ENCODE measurements around the gene HELB.

Gene HELB

DNA sequence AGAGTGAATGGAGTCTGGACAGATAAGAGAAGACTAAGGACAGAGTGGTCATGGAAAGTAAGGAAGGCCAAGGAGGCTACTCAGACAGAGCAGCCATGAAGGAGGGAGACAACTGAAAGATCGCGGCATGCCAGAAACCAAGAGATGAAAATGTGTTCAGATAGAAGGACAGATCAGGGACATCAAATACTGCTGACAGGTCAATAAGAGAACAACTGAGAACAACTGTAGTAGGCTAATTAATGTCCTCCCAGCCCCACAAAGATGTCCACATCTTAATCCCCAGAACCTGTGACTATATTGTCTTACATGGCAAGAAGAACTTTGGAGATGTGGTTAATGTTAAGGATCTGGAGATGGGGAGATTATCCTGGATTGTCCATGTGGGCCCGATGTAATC is 15.0 kb upstream of the HELB start:
- TF ChIP-seq GATA3 (IDR thresholded peaks at IDR 0.05; ENCODE audit: low read depth, low read length) (no peak), GATA2 (IDR thresholded peaks at IDR 0.05; ENCODE audit: low read depth, low read length) (no peak)

DNA sequence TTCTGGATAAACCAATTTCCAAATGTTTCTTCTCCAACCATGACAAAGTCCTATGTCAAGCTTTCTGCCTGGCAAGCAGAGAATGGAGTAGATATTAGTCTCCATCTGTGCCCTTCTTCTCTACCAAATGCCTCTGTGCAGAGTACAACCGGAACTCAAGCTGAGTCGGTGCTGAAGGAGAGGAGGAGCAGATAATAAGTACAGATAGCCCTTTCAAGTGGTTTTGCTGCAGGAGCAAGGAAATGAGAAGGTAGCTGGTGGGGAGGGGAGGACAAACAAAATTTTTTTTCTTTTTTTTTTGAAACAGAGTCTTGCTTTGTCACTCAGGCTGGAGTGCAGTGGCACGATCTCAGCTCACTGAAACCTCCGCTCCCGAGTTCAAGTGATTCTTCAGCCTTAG is 14.2 kb upstream of the HELB start:
- TF ChIP-seq GATA3 (IDR thresholded peaks at IDR 0.05; ENCODE audit: low read depth, low read length), result no peak

DNA sequence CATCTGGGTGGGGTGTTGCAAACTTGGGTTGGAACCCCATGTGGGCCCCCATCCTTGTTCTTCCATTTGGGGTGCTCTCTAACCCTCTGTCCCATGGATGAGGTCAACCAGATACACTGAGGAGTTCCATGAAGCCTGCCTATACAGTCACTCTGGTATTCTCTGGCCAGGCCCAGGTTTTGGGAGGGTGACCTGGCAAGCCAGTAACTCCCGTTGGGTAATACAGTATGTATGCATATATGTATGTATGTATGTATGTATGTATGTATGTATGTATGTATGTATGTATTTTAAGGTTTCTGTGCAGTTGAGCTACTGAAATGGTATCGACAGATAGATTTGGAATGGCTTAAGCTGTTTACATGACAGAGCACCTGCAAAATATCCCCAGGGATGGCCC is 12.8 kb upstream of the HELB start:
- TF ChIP-seq GATA2 (IDR thresholded peaks at IDR 0.05; ENCODE audit: low read depth, low read length) (no peak), GATA3 (IDR thresholded peaks at IDR 0.05; ENCODE audit: low read depth, low read length) (no peak)

DNA sequence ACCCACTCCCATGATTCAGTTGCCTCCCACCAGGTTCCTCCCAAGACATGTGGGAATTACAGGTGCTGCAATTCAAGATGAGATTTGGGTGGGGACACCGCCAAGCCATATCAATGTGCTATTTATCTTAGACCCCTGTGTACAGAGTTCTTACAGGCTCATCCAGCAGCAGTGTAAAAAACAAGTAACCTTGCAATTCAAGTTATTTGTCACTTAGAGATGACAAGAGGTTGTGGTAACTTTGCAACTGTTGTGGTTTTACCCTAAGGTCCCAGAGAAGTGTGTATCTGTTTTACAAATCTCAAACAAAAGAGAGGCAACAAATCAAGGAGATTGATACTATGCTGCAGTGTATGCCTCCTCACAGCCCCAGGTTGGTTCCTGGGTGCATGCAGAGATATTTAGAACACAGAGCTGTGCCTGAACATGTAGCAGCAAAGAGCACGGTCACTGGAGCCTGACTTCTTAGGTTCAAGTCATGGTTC is 11.5 kb upstream of the HELB start:
- TF ChIP-seq GATA3 (IDR thresholded peaks at IDR 0.05; ENCODE audit: low read depth, low read length) (no peak), GATA2 (IDR thresholded peaks at IDR 0.05; ENCODE audit: low read depth, low read length) (no peak)

DNA sequence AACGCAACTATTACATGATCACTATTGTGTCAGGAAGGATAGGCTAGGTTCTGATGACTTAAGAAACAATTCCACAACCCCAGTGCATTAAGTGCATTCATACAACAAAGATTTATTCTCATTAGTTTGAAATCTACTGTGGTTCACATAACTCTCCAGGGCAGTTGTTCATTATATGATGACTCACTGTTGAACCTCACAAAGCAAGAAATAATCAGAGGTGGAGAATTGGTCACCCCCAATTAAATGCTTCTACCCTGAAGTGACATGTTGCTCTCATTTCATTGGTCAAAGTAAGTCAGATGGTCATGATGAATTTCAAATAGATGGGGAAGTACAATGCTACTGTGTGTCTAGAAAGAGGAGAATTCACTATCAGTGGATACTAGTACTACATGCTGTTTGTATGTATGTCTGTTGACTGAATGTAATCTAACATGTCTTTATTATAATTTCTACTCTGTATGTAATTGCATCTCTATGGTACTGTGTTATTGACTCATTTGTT is 6.1 kb upstream of the HELB start:
- TF ChIP-seq GATA3 (IDR thresholded peaks at IDR 0.05; ENCODE audit: low read depth, low read length) (no peak), GATA2 (IDR thresholded peaks at IDR 0.05; ENCODE audit: low read depth, low read length) (no peak)

DNA sequence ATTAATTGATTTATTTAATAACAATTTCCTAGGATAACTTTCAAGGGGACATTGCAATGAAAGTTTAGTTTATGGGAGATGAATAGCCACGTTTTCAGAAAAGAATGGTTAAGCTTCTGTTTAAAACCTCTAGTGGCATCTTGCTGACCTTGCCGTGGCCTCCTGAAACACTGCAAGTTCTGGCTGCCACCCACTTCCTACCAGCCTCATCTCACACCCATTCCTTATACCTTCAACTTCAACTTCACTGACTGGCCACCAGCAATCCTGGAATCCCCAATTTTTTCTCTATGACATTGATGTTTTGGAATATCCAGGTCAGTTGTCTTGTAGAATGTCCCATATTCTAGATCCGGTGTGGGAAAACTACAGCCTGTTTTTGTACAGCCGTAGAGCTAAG is 5.2 kb upstream of the HELB start:
- no peak for TF ChIP-seq GATA2 (IDR thresholded peaks at IDR 0.05; ENCODE audit: low read depth, low read length)
- TF ChIP-seq GATA3 (IDR thresholded peaks at IDR 0.05; ENCODE audit: low read depth, low read length), result no peak

DNA sequence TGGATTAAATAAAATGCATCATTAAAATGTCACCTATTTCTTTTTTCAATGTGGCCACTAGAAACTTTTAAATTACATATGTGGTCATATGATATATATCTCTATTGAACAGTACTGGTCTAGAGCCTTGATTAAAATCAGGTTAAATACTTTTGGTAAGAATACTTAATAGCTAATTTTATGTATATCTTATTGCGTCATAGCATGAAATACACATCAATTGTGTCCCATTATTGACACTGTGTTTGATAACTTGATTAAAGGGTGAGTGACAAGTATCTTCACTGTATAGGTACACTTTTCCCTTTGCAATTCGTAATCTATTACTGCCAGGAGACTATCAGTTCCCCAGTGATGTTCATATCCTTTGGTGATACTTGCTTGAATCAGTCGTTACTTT is 4.4 kb upstream of the HELB start:
- no peak for TF ChIP-seq GATA2 (IDR thresholded peaks at IDR 0.05; ENCODE audit: low read depth, low read length)
- no peak for TF ChIP-seq GATA3 (IDR thresholded peaks at IDR 0.05; ENCODE audit: low read depth, low read length)

DNA sequence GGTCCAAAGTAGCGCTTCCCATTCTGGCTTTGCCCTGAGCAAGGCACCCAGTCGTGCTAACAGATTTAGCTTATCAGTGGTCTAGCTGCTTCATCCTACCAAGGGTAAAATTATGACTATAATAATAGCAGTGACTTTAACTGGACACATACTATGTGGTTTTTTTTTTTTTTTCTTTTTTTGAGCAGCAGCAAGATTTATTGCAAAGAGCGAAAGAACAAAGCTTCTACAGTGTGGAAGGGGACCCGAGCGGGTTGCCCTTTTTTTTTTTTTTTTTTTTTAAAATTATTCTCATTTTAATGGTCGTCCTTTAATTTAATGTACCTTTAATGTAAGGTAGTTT is 505 bp downstream of the HELB start:
- TF ChIP-seq GATA2 (IDR thresholded peaks at IDR 0.05; ENCODE audit: low read depth, low read length) (no peak), GATA3 (IDR thresholded peaks at IDR 0.05; ENCODE audit: low read depth, low read length) (no peak)

DNA sequence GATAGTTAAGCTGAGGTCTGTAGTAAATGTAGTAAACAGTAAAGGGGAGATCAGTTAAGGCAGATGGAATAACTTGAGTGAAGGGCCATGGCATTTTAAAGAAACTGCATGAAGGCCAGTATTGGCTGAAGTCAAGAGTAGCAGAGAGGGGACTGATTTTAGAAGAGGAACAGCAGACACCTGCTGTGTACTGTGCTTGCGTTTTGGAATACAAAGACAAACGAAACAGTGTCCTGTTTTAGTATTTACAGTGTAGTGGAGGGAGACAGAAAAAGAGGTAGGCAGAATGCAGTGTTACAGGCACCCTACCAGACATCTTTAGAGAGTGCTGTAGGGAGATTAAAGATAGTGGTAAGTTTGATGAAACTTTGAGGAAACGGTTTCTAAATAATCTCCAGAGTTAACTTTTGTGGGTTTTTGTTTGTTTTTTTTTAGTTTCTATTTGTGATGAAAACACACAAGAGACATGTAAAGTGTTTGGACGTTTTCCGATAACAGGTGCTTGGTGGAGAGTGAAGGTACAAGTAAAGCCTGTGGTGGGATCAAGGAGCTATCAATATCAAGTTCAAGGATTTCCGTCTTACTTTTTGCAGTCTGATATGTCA is 2.1 kb downstream of the HELB start:
- TF ChIP-seq GATA3 (IDR thresholded peaks at IDR 0.05; ENCODE audit: low read depth, low read length) (no peak), GATA2 (IDR thresholded peaks at IDR 0.05; ENCODE audit: low read depth, low read length) (no peak)

DNA sequence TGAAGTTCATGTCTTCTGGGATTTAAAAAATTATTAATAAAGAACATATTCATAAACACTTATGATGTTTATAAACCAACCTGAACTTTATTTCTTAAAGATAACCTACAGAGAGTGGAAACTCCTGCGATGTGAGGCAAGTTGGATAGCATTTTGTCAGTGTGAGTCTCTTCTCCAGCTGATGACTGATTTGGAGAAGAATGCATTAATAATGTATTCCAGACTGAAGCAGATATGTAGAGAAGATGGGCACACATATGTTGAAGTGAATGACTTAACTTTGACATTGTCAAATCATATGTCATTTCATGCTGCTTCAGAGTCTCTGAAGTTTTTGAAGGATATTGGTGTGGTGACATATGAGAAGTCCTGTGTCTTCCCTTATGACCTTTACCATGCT is 7.3 kb downstream of the HELB start:
- TF ChIP-seq GATA3 (IDR thresholded peaks at IDR 0.05; ENCODE audit: low read depth, low read length) (no peak), GATA2 (IDR thresholded peaks at IDR 0.05; ENCODE audit: low read depth, low read length) (no peak)

DNA sequence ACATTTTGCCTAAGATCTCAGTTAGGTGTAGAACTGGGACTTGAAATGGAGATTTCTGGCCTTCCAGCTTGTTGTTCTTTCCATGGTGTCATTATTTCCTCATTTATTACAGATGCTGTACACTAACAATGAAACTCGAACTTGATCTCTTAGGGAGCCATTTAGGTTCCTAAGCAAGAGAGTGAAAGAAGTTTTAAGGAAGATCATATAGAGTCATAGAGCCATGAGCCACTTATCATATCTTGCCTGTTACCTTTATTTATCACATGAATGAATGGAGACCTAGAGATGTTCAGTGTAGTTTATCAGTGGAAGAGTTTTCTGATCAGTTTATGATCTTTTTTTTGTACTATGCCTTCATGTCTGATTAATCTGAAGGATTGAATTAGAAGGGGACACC is 9.9 kb downstream of the HELB start:
- no peak for TF ChIP-seq GATA3 (IDR thresholded peaks at IDR 0.05; ENCODE audit: low read depth, low read length)
- no peak for TF ChIP-seq GATA2 (IDR thresholded peaks at IDR 0.05; ENCODE audit: low read depth, low read length)

DNA sequence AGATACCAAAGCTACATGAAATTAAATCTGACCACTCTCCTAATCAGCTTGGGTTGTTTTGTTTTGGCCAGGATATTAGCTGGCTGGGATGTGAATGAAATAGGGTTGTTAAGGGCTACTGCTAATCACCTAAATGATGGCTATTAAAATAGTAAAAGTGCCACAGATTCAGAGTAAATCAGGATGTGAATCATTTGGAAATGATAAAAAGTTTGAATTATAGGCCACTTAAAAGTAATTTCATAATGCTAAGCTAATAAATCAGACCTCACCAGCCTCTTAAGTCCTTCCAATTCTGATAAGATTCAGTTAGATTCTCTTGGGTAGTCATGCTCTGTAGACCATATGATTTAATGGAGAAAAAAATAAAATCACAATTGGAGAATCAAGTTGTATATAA is 12.0 kb downstream of the HELB start:
- TF ChIP-seq GATA3 (IDR thresholded peaks at IDR 0.05; ENCODE audit: low read depth, low read length), result no peak
- TF ChIP-seq GATA2 (IDR thresholded peaks at IDR 0.05; ENCODE audit: low read depth, low read length), result no peak

DNA sequence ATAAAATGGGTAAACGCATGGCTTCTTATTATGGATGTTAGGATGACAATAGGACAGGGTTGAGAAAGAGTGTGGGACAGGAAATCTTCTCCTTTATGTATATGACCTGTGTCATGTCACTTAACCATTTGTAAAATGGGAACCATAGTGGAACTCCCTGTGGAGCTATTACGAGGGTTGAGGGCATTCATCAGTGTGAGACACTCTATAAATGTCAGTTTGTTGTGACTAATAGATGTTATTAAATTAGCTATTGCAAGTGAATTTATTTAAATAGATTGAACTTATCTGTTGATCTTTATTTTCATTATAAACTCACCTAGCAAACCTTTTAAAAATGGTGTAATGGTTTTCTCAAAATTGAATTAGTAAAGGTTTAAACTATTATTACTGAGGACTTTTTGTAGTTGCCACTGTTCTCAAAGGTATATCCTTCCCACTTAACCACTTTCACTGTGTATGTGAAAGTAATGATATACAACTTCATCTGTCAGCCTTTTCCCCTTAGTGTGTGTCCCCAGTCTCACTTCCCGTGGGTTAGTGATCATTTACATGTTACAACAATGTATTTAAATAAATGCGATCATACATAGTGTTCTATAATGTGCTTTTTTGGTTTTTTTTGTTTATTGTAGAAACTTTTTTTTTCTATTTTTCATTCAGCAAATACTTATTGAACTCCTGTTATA is 17.1 kb downstream of the HELB start:
- TF ChIP-seq GATA2 (IDR thresholded peaks at IDR 0.05; ENCODE audit: low read depth, low read length), result no peak

DNA sequence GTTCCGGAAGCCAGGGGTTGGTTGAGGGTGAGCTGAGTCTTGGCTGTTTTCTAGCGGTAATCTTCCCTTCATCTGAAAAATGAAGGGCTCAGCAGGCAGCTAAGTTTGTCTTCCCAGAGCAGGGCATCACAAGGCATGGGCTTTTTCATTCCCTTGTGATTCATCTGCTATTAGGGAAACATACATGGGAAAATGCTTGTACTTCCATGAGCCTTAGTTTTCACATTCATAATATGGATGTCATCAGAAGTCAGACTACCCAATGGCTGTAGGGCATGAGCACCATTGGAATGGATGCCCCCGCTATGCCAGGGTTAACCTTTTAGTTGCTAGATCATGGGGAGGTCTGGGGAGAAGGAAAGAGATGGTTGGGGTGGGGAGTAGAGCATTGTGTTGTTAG is 18.7 kb downstream of the HELB start:
- TF ChIP-seq GATA3 (IDR thresholded peaks at IDR 0.05; ENCODE audit: low read depth, low read length), result no peak
- no peak for TF ChIP-seq GATA2 (IDR thresholded peaks at IDR 0.05; ENCODE audit: low read depth, low read length)

DNA sequence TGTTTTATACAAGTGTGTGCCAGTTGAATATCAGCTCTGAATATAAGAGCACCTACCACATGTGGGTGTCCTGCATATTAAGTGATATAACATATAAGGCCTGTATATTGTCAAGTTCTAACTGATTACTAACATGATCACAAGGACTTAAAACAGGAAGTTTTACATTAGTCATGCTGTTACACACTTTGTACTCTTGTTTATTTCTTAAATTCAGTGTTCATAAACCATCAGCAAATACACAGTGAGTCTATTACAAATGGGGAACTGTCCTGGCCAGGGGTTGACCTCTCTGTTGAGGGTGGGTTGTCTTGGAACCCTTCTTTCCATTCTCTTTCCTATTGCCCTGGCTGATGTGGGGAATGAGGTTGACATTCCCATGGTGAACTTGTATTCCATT is 19.1 kb downstream of the HELB start:
- TF ChIP-seq GATA2 (IDR thresholded peaks at IDR 0.05; ENCODE audit: low read depth, low read length) (no peak), GATA3 (IDR thresholded peaks at IDR 0.05; ENCODE audit: low read depth, low read length) (no peak)
